K562 (cell line): ENCODE data around the gene TIGD4. TPM values are rescaled to one million over a fixed set of nuclear protein-coding genes. Genes with fewer than 3 reads are reported as not detected.

Source experiments
- GTF2B ChIP-seq: IDR thresholded peaks from 2 replicates; pipeline ENCODE4 v1.6.1; 2011; ENCODE audit not compliant: insufficient read length; ENCODE audit errors: extremely low read depth
- L3MBTL2 ChIP-seq: fragments of 450-650 bp; IDR thresholded peaks from 2 replicates; pipeline ENCODE4 v1.6.1; 2016; ENCODE audit warnings: mild to moderate bottlenecking, moderate library complexity
- MAFF ChIP-seq: IDR thresholded peaks from 2 replicates; pipeline ENCODE4 v1.6.1; 2012; ENCODE audit warnings: low read length, improper control_type of control experiment
- NUFIP1 ChIP-seq: fragments of 450-650 bp; IDR thresholded peaks from 2 replicates; pipeline ENCODE4 v1.6.1; 2018; ENCODE audit not compliant: partially characterized antibody
- PTBP1 ChIP-seq: fragments of 200-400 bp; formaldehyde crosslinking; IDR thresholded peaks from 2 replicates; pipeline ENCODE4 v1.6.1; 2017; ENCODE audit warnings: low read depth, low read length
- SAFB ChIP-seq: fragments of 200-400 bp; formaldehyde crosslinking; IDR thresholded peaks from 2 replicates; pipeline ENCODE4 v1.6.1; 2017; ENCODE audit warnings: low read depth, low read length, borderline replicate concordance
- SRSF1 ChIP-seq: fragments of 200-400 bp; formaldehyde crosslinking; IDR thresholded peaks from 2 replicates; pipeline ENCODE4 v1.6.1; 2017; ENCODE audit warnings: mild to moderate bottlenecking, low read depth, low read length, moderate library complexity
- TAF9B ChIP-seq: fragments of 450-650 bp; IDR thresholded peaks from 2 replicates; pipeline ENCODE4 v1.6.1; 2018; ENCODE audit warnings: mild to moderate bottlenecking; ENCODE audit not compliant: partially characterized antibody
- YBX1 ChIP-seq: fragments of 450-650 bp; IDR thresholded peaks from 2 replicates; pipeline ENCODE4 v1.7.1; 2016; ENCODE audit warnings: mild to moderate bottlenecking
- ZKSCAN8 ChIP-seq: fragments of 200-800 bp; sonication (Bioruptor generic); IDR thresholded peaks from 2 replicates; pipeline ENCODE4 v1.6.1; 2016; ENCODE audit warnings: missing genetic modification characterization, missing compliant biosample characterization
- ZNF253 ChIP-seq: fragments of 250-450 bp; sonication (Bioruptor Pico); conservative IDR thresholded peaks from 2 replicates; pipeline ENCODE4 v1.6.1; 2021; ENCODE audit warnings: mild to moderate bottlenecking
- ZNF347 ChIP-seq: fragments of 450-650 bp; formaldehyde crosslinking; IDR thresholded peaks from 2 replicates; pipeline ENCODE4 v1.4.0; 2020; ENCODE audit warnings: low read depth, mild to moderate bottlenecking, moderate library complexity
- ZNF589 ChIP-seq: fragments of 200-800 bp; sonication (Bioruptor generic); IDR thresholded peaks from 2 replicates; pipeline ENCODE4 v1.6.1; 2016; ENCODE audit warnings: low read depth, missing genetic modification characterization, missing compliant biosample characterization
- polyA plus RNA-seq, 8 experiments: library from polyadenylated mRNA; depleted of rRNA in 4 of 8; stranded (reverse) in 5 of 8; unstranded in 3 of 8; fragments of >200 nt; fragmentation: Nextera tagmentation in 2 of 8; fragmentation: Illumina TruSeq in 1 of 8; extraction: Ambion mirVana in 2 of 8; extraction: Trizol in 1 of 8; gene quantifications; 2 replicates each; pipeline versions ENCODE4 v1.2.1 to v1.2.3, GENCODE V29; 2011 to 2014; ENCODE audit warnings: inconsistent platforms in 1 of 8, missing spikeins in 1 of 8
- total RNA-seq, 7 experiments: library from RNA; depleted of rRNA in 6 of 7; stranded (reverse); fragments of >200 nt in 6 of 7; fragmentation: Illumina TruSeq in 2 of 7; extraction: Trizol in 2 of 7; gene quantifications; 2 replicates each; pipeline versions ENCODE4 v1.2.1 to v1.2.3, GENCODE V29; 2011 to 2021; ENCODE audit warnings: low replicate concordance in 1 of 7
- TF ChIP-seq, protein P1 (sequence below): fragments of 200-800 bp; sonication (Bioruptor generic); IDR thresholded peaks from 2 replicates; pipeline ENCODE4 v1.6.1; 2016; ENCODE audit warnings: missing genetic modification characterization, missing compliant biosample characterization
- TF ChIP-seq, protein P2 (sequence below): sonication (generic); formaldehyde crosslinking; IDR thresholded peaks from 2 replicates; pipeline ENCODE4 v1.8.0; 2022; ENCODE audit warnings: mild to moderate bottlenecking, missing genetic modification reagents
- TF ChIP-seq, protein P3 (sequence below): fragments of 200-800 bp; sonication (Bioruptor generic); IDR thresholded peaks from 2 replicates; pipeline ENCODE4 v1.6.1; 2017; ENCODE audit warnings: missing genetic modification characterization, missing compliant biosample characterization

Gene TIGD4
- total and polyA plus RNA-seq, 9 of the 15 experiments (the other 6 are each of a cell fraction or from before 2014, with no cell fraction given): 0.07 to 0.28 (median 0.18) TPM

DNA sequence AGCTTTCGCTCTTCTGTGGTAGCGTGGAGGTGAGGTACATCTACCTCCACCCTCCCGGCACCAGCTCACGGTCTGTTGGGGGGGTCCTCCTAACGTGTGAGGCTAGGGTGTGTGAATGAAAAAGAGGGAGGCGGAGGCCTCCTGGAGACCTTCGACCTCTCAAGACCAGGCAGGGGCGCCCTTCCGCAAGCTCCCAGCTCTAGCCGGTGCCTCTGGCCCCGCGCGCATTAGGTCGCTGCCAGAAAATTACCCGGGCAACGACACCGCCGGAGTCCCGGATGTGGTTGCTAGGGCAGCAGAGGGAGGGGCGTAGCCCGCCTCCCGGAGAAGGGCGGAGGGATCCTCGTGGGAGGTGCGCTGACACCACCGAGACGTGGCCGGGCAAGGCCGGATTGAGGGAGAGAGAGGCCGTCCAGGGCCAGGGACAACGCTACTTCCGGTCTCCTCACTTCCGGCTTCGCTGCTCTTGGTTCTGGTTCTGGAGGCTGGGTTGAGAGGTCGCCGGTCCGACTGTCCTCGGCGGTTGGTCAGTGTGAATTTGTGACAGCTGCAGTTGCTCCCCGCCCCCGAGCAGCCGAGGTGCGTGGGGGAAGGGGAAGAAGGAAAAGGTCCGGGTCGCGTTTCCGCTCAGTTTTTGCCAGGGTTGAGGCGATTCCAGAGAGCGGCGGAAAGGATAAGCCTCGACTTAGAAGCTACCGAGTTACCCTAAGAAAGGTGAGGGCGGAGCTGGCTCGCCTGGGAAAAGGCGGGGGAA is at the start of gene TIGD4, which contains the start of gene ARFIP1 (continued):
- TF ChIP-seq, protein P1, sequence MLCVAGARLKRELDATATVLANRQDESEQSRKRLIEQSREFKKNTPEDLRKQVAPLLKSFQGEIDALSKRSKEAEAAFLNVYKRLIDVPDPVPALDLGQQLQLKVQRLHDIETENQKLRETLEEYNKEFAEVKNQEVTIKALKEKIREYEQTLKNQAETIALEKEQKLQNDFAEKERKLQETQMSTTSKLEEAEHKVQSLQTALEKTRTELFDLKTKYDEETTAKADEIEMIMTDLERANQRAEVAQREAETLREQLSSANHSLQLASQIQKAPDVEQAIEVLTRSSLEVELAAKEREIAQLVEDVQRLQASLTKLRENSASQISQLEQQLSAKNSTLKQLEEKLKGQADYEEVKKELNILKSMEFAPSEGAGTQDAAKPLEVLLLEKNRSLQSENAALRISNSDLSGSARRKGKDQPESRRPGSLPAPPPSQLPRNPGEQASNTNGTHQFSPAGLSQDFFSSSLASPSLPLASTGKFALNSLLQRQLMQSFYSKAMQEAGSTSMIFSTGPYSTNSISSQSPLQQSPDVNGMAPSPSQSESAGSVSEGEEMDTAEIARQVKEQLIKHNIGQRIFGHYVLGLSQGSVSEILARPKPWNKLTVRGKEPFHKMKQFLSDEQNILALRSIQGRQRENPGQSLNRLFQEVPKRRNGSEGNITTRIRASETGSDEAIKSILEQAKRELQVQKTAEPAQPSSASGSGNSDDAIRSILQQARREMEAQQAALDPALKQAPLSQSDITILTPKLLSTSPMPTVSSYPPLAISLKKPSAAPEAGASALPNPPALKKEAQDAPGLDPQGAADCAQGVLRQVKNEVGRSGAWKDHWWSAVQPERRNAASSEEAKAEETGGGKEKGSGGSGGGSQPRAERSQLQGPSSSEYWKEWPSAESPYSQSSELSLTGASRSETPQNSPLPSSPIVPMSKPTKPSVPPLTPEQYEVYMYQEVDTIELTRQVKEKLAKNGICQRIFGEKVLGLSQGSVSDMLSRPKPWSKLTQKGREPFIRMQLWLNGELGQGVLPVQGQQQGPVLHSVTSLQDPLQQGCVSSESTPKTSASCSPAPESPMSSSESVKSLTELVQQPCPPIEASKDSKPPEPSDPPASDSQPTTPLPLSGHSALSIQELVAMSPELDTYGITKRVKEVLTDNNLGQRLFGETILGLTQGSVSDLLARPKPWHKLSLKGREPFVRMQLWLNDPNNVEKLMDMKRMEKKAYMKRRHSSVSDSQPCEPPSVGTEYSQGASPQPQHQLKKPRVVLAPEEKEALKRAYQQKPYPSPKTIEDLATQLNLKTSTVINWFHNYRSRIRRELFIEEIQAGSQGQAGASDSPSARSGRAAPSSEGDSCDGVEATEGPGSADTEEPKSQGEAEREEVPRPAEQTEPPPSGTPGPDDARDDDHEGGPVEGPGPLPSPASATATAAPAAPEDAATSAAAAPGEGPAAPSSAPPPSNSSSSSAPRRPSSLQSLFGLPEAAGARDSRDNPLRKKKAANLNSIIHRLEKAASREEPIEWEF (CRISPR knock-in tag): no peak
- TF ChIP-seq PTBP1 (no peak), L3MBTL2 (peak; percentile 41; the same call in 1 of the 2 replicates), SRSF1 (no peak), ZNF347 (CRISPR knock-in tag) (no peak), TAF9B (peak; percentile 92), NUFIP1 (no peak), ZNF589 (CRISPR knock-in tag) (no peak), GTF2B (no peak), MAFF (no peak), ZKSCAN8 (CRISPR knock-in tag) (no peak), YBX1 (no peak), SAFB (no peak), ZNF253 (no peak)
- TF ChIP-seq, protein P2, sequence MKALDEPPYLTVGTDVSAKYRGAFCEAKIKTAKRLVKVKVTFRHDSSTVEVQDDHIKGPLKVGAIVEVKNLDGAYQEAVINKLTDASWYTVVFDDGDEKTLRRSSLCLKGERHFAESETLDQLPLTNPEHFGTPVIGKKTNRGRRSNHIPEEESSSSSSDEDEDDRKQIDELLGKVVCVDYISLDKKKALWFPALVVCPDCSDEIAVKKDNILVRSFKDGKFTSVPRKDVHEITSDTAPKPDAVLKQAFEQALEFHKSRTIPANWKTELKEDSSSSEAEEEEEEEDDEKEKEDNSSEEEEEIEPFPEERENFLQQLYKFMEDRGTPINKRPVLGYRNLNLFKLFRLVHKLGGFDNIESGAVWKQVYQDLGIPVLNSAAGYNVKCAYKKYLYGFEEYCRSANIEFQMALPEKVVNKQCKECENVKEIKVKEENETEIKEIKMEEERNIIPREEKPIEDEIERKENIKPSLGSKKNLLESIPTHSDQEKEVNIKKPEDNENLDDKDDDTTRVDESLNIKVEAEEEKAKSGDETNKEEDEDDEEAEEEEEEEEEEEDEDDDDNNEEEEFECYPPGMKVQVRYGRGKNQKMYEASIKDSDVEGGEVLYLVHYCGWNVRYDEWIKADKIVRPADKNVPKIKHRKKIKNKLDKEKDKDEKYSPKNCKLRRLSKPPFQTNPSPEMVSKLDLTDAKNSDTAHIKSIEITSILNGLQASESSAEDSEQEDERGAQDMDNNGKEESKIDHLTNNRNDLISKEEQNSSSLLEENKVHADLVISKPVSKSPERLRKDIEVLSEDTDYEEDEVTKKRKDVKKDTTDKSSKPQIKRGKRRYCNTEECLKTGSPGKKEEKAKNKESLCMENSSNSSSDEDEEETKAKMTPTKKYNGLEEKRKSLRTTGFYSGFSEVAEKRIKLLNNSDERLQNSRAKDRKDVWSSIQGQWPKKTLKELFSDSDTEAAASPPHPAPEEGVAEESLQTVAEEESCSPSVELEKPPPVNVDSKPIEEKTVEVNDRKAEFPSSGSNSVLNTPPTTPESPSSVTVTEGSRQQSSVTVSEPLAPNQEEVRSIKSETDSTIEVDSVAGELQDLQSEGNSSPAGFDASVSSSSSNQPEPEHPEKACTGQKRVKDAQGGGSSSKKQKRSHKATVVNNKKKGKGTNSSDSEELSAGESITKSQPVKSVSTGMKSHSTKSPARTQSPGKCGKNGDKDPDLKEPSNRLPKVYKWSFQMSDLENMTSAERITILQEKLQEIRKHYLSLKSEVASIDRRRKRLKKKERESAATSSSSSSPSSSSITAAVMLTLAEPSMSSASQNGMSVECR (CRISPR knock-in tag): peak; percentile 67
- TF ChIP-seq, protein P3, sequence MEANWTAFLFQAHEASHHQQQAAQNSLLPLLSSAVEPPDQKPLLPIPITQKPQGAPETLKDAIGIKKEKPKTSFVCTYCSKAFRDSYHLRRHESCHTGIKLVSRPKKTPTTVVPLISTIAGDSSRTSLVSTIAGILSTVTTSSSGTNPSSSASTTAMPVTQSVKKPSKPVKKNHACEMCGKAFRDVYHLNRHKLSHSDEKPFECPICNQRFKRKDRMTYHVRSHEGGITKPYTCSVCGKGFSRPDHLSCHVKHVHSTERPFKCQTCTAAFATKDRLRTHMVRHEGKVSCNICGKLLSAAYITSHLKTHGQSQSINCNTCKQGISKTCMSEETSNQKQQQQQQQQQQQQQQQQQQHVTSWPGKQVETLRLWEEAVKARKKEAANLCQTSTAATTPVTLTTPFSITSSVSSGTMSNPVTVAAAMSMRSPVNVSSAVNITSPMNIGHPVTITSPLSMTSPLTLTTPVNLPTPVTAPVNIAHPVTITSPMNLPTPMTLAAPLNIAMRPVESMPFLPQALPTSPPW (CRISPR knock-in tag): peak; percentile 82
